Uterus (tissue), 4 donors: Measurements from ENCODE around the gene KRT1. TPM values are rescaled to one million over a fixed set of nuclear protein-coding genes. Genes with fewer than 3 reads are reported as not detected.

Source experiments
- DNase-seq, 2 donors: peaks; one replicate each; pipeline ENCODE4 v3.0.0-alpha.2; 2019 to 2020
- H3K27ac ChIP-seq, 2 donors: fragments of 200-600 bp; sonication (generic); 1 replicate in 1 of 2; 2 replicates in 1 of 2; pipeline ENCODE4 v1.5.1; 2016 to 2018
- H3K27me3 ChIP-seq, 2 donors: fragments of 200-600 bp; sonication (generic); one replicate each; pipeline ENCODE4 v1.5.1; 2018 to 2019; ENCODE audit warnings: control low read depth in 1 of 2
- H3K36me3 ChIP-seq, 2 donors: fragments of 200-600 bp; sonication (generic); one replicate each; pipeline ENCODE4 v1.5.1; 2019; ENCODE audit warnings: control low read depth in 1 of 2
- H3K4me1 ChIP-seq, 2 donors: fragments of 200-600 bp; sonication (generic); one replicate each; pipeline ENCODE4 v1.5.1; 2018 to 2019; ENCODE audit warnings: control low read depth in 1 of 2
- H3K4me3 ChIP-seq, 2 donors: fragments of 200-600 bp; sonication (generic); 1 replicate in 1 of 2; 2 replicates in 1 of 2; pipeline ENCODE4 v1.5.1; 2018 to 2019; ENCODE audit warnings: mild to moderate bottlenecking in 1 of 2
- H3K9me3 ChIP-seq, 2 donors: fragments of 200-600 bp; sonication (generic); one replicate each; pipeline ENCODE4 v1.5.1; 2019; ENCODE audit warnings: control low read depth in 1 of 2
- CTCF ChIP-seq, 4 experiments: fragments of 200-600 bp in 2 of 4; fragments of 450-650 bp in 2 of 4; sonication (generic) in 2 of 4; IDR thresholded peaks; one replicate each; pipeline ENCODE4 v1.5.1; 2016 to 2019; ENCODE audit warnings: antibody characterized with exemption in 4 of 4, mild to moderate bottlenecking in 2 of 4, moderate library complexity in 1 of 4
- POLR2A ChIP-seq, 2 donors: fragments of 450-650 bp; IDR thresholded peaks; one replicate each; pipeline ENCODE4 v1.6.1; 2016; ENCODE audit warnings: antibody characterized with exemption in 2 of 2, mild to moderate bottlenecking in 1 of 2, moderate library complexity in 1 of 2
- intact Hi-C: fragments of 100-400 bp; cut with DNase I; formaldehyde crosslinking; loops from one replicate; pipeline ENCODE4 v1.15.1; 2023; ENCODE audit warnings: low total_unique reads
- total RNA-seq, 4 donors: library from RNA; depleted of rRNA in 3 of 4; stranded (reverse); fragments of >200 nt in 3 of 4; gene quantifications; one replicate each; pipeline versions ENCODE4 v1.1.0 to v1.2.4, GENCODE V29; 2014 to 2023
- donor health status: DM: yes; HTN: yes; CAD: no.

The KRT1 gene
- total RNA-seq, 4 donors from 2014 or later, result 0.88 to 1.5 TPM; not detected in 2

- intact Hi-C loops, result no loop called here
- DNase-seq, result no peak
- Histone ChIP-seq H3K4me3 (no peak overlapping the region), H3K27ac (no peak overlapping the region), H3K36me3 (no peaks in the 10 kb centered on the region), H3K9me3 (no peaks in the 10 kb centered on the region), H3K27me3 (no peaks in the 10 kb centered on the region), H3K4me1 (no peaks in the 10 kb centered on the region)
- no peak for TF ChIP-seq CTCF (IDR thresholded peaks at IDR 0.05)
Observed at GRCh38 chr12:52669426-52669825, 10.8 kb downstream of the KRT1 start.

DNA sequence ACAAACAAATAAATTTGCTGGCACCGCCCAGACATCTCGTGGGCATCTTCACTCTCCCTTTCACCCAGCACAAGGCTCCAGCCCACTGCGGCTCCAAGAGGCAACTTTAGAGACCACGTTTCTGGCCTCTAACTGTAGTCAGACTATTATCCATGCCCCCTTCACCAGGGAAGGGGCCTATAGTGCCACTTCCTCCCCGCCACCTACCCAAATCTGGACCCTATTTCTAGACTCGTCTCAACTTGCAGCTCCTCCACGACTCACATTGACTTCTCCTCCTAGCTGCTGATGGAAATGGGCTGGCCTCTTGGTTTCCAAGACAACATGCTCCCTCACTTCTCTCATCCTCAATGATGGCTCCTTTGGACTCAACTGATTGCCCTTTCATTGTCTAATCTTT lies 12.3 kb downstream of the KRT1 start:
- Histone ChIP-seq H3K9me3 (no peaks in the 10 kb centered on the region), H3K4me1 (no peaks in the 10 kb centered on the region), H3K4me3 (no peak overlapping the region), H3K36me3 (no peaks in the 10 kb centered on the region), H3K27ac (no peak overlapping the region), H3K27me3 (no peaks in the 10 kb centered on the region)
- DNase-seq, result no peak
- intact Hi-C loops, result no loop called here
- TF ChIP-seq POLR2A (IDR thresholded peaks at IDR 0.05), result no peak
- TF ChIP-seq CTCF (IDR thresholded peaks at IDR 0.05), result no peak

GRCh38 chr12:52667509-52667908 lies 12.7 kb downstream of the KRT1 start:
- intact Hi-C loops, result no loop called here
- Histone ChIP-seq H3K27me3 (no peaks in the 10 kb centered on the region), H3K4me3 (no peak overlapping the region), H3K4me1 (no peaks in the 10 kb centered on the region), H3K36me3 (no peaks in the 10 kb centered on the region), H3K9me3 (no peaks in the 10 kb centered on the region), H3K27ac (no peak overlapping the region)
- no peak for DNase-seq
- TF ChIP-seq CTCF (IDR thresholded peaks at IDR 0.05) (no peak), POLR2A (IDR thresholded peaks at IDR 0.05) (no peak)

- H3K27ac ChIP-seq, result no peak overlapping the region
- intact Hi-C loops, result no loop called here
- TF ChIP-seq POLR2A (IDR thresholded peaks at IDR 0.05) (no peak), CTCF (IDR thresholded peaks at IDR 0.05) (no peak)
- H3K36me3 ChIP-seq, result no peaks in the 10 kb centered on the region
- no peaks in the 10 kb centered on the region for H3K4me1 ChIP-seq
- no peak overlapping the region for H3K4me3 ChIP-seq
- H3K9me3 ChIP-seq, result no peaks in the 10 kb centered on the region
- no peak for DNase-seq
- no peaks in the 10 kb centered on the region for H3K27me3 ChIP-seq
Observed at GRCh38 chr12:52666471-52666870, 13.7 kb downstream of the KRT1 start.

- intact Hi-C loops, result no loop called here
- H3K4me1 ChIP-seq, result no peaks in the 10 kb centered on the region
- no peaks in the 10 kb centered on the region for H3K27me3 ChIP-seq
- H3K9me3 ChIP-seq, result no peaks in the 10 kb centered on the region
- H3K36me3 ChIP-seq, result no peaks in the 10 kb centered on the region
- DNase-seq, result no peak
- TF ChIP-seq CTCF (IDR thresholded peaks at IDR 0.05) (no peak), POLR2A (IDR thresholded peaks at IDR 0.05) (no peak)
- no peak overlapping the region for H3K27ac ChIP-seq
- no peak overlapping the region for H3K4me3 ChIP-seq
Observed at GRCh38 chr12:52663420-52663819, 16.8 kb downstream of the KRT1 start.
